OCI-LY7 (cell line): Measurements from ENCODE around the gene ZCCHC3. TPM values are rescaled to one million over a fixed set of nuclear protein-coding genes. Genes with fewer than 3 reads are reported as not detected.

ENCODE experiments used
- BruUV-seq: library from RNA; stranded (reverse); fragments of 400-500 nt; replicated peaks from 2 replicates; lab custom pipeline; 2021; lab: Mats Ljungman, UMichigan
- CTCF ChIA-PET: fragments of 300-600 bp; sonication (Branson Sonifier 250); formaldehyde crosslinking; loops from one replicate; lab custom pipeline; 2022; ENCODE audit warnings: antibody characterized with exemption; ENCODE audit not compliant: unreplicated experiment; lab: Charles Lee
- POLR2A ChIA-PET: fragments of 300-600 bp; sonication (Branson Sonifier 250); formaldehyde crosslinking; loops from one replicate; lab custom pipeline; 2022; ENCODE audit warnings: antibody characterized with exemption; lab: Charles Lee
- DNase-seq: peaks from one replicate; pipeline ENCODE4 v3.0.0-alpha.2; 2015; ENCODE audit warnings: low spot score
- H2AFZ ChIP-seq: fragments of 200-600 bp; sonication (generic), shearing (Covaris generic); 2 replicates; pipeline ENCODE4 v1.6.1; 2014; ENCODE audit warnings: mild to moderate bottlenecking, antibody characterized with exemption, low read length, moderate library complexity
- H3K27ac ChIP-seq: fragments of 200-600 bp; sonication (generic); 2 replicates; pipeline ENCODE4 v1.5.1; 2014; ENCODE audit warnings: mixed run types, low read depth, mild to moderate bottlenecking, moderate library complexity, low read length, inconsistent platforms; ENCODE audit not compliant: poor library complexity, severe bottlenecking
- H3K36me3 ChIP-seq: fragments of 200-600 bp; sonication (generic); 2 replicates; pipeline ENCODE4 v1.6.1; 2014; ENCODE audit warnings: mild to moderate bottlenecking, antibody characterized with exemption, low read length, moderate library complexity, mixed read lengths; ENCODE audit not compliant: insufficient read depth
- H3K4me1 ChIP-seq: fragments of 200-600 bp; sonication (generic); 2 replicates; pipeline ENCODE4 v1.5.1; 2014; ENCODE audit warnings: mild to moderate bottlenecking, low read length; ENCODE audit not compliant: insufficient read depth, poor library complexity, severe bottlenecking
- H3K4me2 ChIP-seq: fragments of 200-600 bp; sonication (generic); 2 replicates; pipeline ENCODE4 v1.6.1; 2014; ENCODE audit warnings: mild to moderate bottlenecking, low read length
- H3K4me3 ChIP-seq: fragments of 200-600 bp; sonication (generic); 2 replicates; pipeline ENCODE4 v1.5.1; 2014; ENCODE audit warnings: mild to moderate bottlenecking, low read depth, low read length; ENCODE audit not compliant: poor library complexity, severe bottlenecking
- H3K79me2 ChIP-seq: fragments of 200-600 bp; sonication (generic); 2 replicates; pipeline ENCODE4 v1.6.1; 2016; ENCODE audit warnings: low read depth, mild to moderate bottlenecking, low read length, moderate library complexity, mixed read lengths; ENCODE audit not compliant: insufficient read depth
- H3K9me2 ChIP-seq: fragments of 200-600 bp; sonication (generic); 2 replicates; pipeline ENCODE4 v1.6.1; 2016; ENCODE audit warnings: mild to moderate bottlenecking, low read length, mixed read lengths; ENCODE audit not compliant: insufficient read depth
- H3K9me3 ChIP-seq: fragments of 200-600 bp; sonication (generic); 2 replicates; pipeline ENCODE4 v1.6.1; 2014; ENCODE audit warnings: mild to moderate bottlenecking, mixed run types, low read length, mixed read lengths
- H4K20me1 ChIP-seq: fragments of 200-600 bp; sonication (generic); 2 replicates; pipeline ENCODE4 v1.6.1; 2014; ENCODE audit warnings: mild to moderate bottlenecking, antibody characterized with exemption, low read length, moderate library complexity, mixed read lengths; ENCODE audit not compliant: insufficient read depth
- EZH2phosphoT487 ChIP-seq: fragments of 200-600 bp; sonication (generic); IDR thresholded peaks from 2 replicates; pipeline ENCODE4 v1.6.1; 2018; ENCODE audit warnings: low read depth, borderline replicate concordance, mild to moderate bottlenecking, mixed run types, antibody characterized with exemption, low read length, moderate library complexity, mixed read lengths
- intact Hi-C: fragments of 100-400 bp; cut with micrococcal nuclease; formaldehyde crosslinking; loops from one replicate; pipeline ENCODE4 v1.10.0; 2022; ENCODE audit not compliant: unreplicated experiment
- total RNA-seq, 2 experiments: library from RNA; depleted of rRNA in 1 of 2; stranded (reverse); fragments of >200 nt in 1 of 2; shearing (Covaris generic) in 1 of 2; gene quantifications; 2 replicates each; pipeline ENCODE4 v1.2.3, GENCODE V29; 2014 to 2022
- TF ChIP-seq, protein P1 (sequence below): fragments of 200-600 bp; sonication (generic); conservative IDR thresholded peaks from 2 replicates; pipeline ENCODE4 v1.5.1; 2014; ENCODE audit warnings: mild to moderate bottlenecking, antibody characterized with exemption, low read length, moderate library complexity, mixed read lengths

The ZCCHC3 gene
- total RNA-seq, 2 experiments from 2014 or later: 35.6 to 45.3 TPM

DNA sequence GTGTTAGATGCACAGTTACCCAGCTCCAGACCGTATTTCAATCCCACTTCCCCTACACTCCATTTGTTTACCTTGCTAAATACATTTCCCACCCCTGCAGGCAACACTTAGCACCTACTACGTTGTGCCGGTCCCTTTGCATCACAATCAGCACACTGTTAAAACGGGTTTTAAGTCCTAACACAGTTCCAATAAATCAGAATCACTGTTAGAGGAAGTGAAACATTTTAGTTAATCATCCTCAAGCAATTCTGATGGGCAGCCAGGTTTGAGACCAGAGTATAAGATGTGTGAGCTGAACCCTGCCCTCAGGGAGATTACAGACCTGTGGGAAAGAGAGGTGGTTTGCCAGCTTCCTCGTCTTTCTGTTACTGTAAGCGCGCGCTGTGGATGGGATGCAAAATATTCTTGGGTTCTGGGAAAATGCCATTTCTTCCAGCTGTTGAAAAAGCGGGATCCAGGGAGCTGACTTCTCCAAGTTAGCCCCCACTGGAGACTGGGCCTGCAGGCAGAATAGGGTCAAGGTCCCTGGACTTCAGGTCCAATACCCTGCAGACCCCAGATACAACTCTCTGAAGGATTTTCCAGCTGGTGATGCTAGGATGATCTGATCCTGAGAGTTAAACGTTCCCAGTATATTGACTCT, 3.1 kb downstream of the ZCCHC3 start:
- DNase-seq: peak; percentile 26
- no peak overlapping the region for H2AFZ ChIP-seq
- TF ChIP-seq, protein P1, sequence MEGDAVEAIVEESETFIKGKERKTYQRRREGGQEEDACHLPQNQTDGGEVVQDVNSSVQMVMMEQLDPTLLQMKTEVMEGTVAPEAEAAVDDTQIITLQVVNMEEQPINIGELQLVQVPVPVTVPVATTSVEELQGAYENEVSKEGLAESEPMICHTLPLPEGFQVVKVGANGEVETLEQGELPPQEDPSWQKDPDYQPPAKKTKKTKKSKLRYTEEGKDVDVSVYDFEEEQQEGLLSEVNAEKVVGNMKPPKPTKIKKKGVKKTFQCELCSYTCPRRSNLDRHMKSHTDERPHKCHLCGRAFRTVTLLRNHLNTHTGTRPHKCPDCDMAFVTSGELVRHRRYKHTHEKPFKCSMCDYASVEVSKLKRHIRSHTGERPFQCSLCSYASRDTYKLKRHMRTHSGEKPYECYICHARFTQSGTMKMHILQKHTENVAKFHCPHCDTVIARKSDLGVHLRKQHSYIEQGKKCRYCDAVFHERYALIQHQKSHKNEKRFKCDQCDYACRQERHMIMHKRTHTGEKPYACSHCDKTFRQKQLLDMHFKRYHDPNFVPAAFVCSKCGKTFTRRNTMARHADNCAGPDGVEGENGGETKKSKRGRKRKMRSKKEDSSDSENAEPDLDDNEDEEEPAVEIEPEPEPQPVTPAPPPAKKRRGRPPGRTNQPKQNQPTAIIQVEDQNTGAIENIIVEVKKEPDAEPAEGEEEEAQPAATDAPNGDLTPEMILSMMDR: no peak
- TF ChIP-seq EZH2phosphoT487: no peak
- peaks cover 20% of the 10 kb centered on the region; the same call in 1 of the 2 replicates for H4K20me1 ChIP-seq
- H3K27ac ChIP-seq: no peak overlapping the region
- peaks cover 16% of the 10 kb centered on the region for H3K36me3 ChIP-seq
- CTCF ChIA-PET: no interaction called here
- peaks cover 31% of the 10 kb centered on the region for H3K4me1 ChIP-seq
- peak overlapping the region; percentile 78 for H3K4me2 ChIP-seq
- no TSS peak for BruUV-seq
- H3K79me2 ChIP-seq: peaks cover 34% of the 10 kb centered on the region
- POLR2A ChIA-PET: interaction anchor here (0.7 to 1.6 kb wide), 2 partner anchors 10 to 24 kb away, joined by 3 to 6 read pairs; no protein-coding TSS in a partner anchor
- H3K9me3 ChIP-seq: no peaks in the 10 kb centered on the region
- H3K4me3 ChIP-seq: peak overlapping the region; percentile 80
- intact Hi-C loops: no loop called here
- no peaks in the 10 kb centered on the region for H3K9me2 ChIP-seq

DNA sequence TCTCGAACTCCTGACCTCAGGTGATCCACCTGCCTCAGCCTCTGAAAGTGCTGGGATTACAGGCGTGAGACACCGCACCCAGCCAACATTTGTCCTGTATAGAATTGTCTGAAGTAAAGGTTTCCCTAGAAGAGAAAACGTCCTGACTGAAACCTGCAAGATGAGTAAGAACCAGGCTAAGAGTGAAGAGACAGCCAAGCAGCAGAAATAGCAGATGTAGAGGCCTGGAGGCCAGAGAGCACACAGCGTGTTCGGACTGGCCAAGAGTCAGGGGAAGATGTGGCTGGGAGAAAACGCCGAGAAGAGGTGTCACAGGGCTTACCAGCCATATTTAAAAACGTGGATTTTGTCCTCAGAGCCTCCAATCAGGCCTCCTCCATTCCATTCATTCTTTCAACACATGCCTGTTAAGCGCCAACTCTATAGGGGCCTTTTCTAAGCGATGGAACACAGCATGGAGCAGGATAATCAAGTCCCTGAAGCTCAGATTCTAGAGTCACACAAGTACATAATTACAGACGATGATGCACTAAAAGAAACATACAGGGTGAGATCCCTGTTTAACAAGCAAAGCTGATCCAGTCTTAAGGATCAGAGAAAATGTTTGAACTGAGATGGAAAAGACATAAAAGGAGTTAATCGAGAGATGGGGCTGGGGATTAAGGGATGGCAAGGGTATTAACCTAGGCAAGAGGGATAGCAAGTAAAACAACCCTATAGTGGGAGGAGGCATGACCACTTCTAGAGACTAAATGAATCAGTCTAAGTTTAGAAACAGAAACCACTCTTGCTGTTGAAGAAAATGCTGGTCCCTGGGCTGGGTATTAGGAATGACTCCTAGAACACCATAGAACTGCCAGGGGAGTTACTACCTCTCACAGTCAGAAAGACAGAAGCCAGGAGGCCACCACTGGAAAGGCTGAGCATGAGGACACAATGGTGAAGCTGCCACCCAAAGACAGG, 4.8 kb downstream of the ZCCHC3 start:
- ChIA-PET POLR2A (no interaction called here), CTCF (no interaction called here)
- Histone ChIP-seq H3K4me2 (no peak overlapping the region), H3K27ac (no peak overlapping the region), H3K9me3 (no peaks in the 10 kb centered on the region), H3K4me1 (peaks cover 24% of the 10 kb centered on the region), H3K4me3 (no peak overlapping the region), H3K9me2 (no peaks in the 10 kb centered on the region), H3K79me2 (peaks cover 30% of the 10 kb centered on the region), H3K36me3 (peaks cover 16% of the 10 kb centered on the region), H4K20me1 (peaks cover 20% of the 10 kb centered on the region; the same call in 1 of the 2 replicates), H2AFZ (no peak overlapping the region)
- intact Hi-C loops: no loop called here
- no TSS peak for BruUV-seq
- no peak for DNase-seq
- TF ChIP-seq EZH2phosphoT487: no peak
- TF ChIP-seq, protein P1: no peak
